OCI-LY7 (cell line): Measurements from ENCODE around the gene ABCA7. TPM values are rescaled to one million over a fixed set of nuclear protein-coding genes. Genes with fewer than 3 reads are reported as not detected.
A peak's percentile ranks its signal among the peaks of the same experiment; 100 is the strongest.

Experiments
- Bru-seq: library from RNA; stranded (reverse); fragments of 400-500 nt; gene quantifications from one replicate; lab custom pipeline; 2021; lab: Mats Ljungman, UMichigan
- BruChase-seq, 2 experiments: library from RNA; stranded (reverse); fragments of 400-500 nt; gene quantifications; one replicate each; lab custom pipeline; 2021; lab: Mats Ljungman, UMichigan
- BruUV-seq: library from RNA; stranded (reverse); fragments of 400-500 nt; replicated peaks from 2 replicates; lab custom pipeline; 2021; lab: Mats Ljungman, UMichigan
- CTCF ChIA-PET: fragments of 300-600 bp; sonication (Branson Sonifier 250); formaldehyde crosslinking; loops from one replicate; lab custom pipeline; 2022; ENCODE audit warnings: antibody characterized with exemption; ENCODE audit not compliant: unreplicated experiment; lab: Charles Lee
- POLR2A ChIA-PET: fragments of 300-600 bp; sonication (Branson Sonifier 250); formaldehyde crosslinking; loops from one replicate; lab custom pipeline; 2022; ENCODE audit warnings: antibody characterized with exemption; lab: Charles Lee
- DNase-seq: peaks from one replicate; pipeline ENCODE4 v3.0.0-alpha.2; 2015; ENCODE audit warnings: low spot score
- H2AFZ ChIP-seq: fragments of 200-600 bp; sonication (generic), shearing (Covaris generic); 2 replicates; pipeline ENCODE4 v1.6.1; 2014; ENCODE audit warnings: mild to moderate bottlenecking, antibody characterized with exemption, low read length, moderate library complexity
- H3K27ac ChIP-seq: fragments of 200-600 bp; sonication (generic); 2 replicates; pipeline ENCODE4 v1.5.1; 2014; ENCODE audit warnings: mixed run types, low read depth, mild to moderate bottlenecking, moderate library complexity, low read length, inconsistent platforms; ENCODE audit not compliant: poor library complexity, severe bottlenecking
- H3K36me3 ChIP-seq: fragments of 200-600 bp; sonication (generic); 2 replicates; pipeline ENCODE4 v1.6.1; 2014; ENCODE audit warnings: mild to moderate bottlenecking, antibody characterized with exemption, low read length, moderate library complexity, mixed read lengths; ENCODE audit not compliant: insufficient read depth
- H3K4me1 ChIP-seq: fragments of 200-600 bp; sonication (generic); 2 replicates; pipeline ENCODE4 v1.5.1; 2014; ENCODE audit warnings: mild to moderate bottlenecking, low read length; ENCODE audit not compliant: insufficient read depth, poor library complexity, severe bottlenecking
- H3K4me2 ChIP-seq: fragments of 200-600 bp; sonication (generic); 2 replicates; pipeline ENCODE4 v1.6.1; 2014; ENCODE audit warnings: mild to moderate bottlenecking, low read length
- H3K4me3 ChIP-seq: fragments of 200-600 bp; sonication (generic); 2 replicates; pipeline ENCODE4 v1.5.1; 2014; ENCODE audit warnings: mild to moderate bottlenecking, low read depth, low read length; ENCODE audit not compliant: poor library complexity, severe bottlenecking
- H3K79me2 ChIP-seq: fragments of 200-600 bp; sonication (generic); 2 replicates; pipeline ENCODE4 v1.6.1; 2016; ENCODE audit warnings: low read depth, mild to moderate bottlenecking, low read length, moderate library complexity, mixed read lengths; ENCODE audit not compliant: insufficient read depth
- H3K9me2 ChIP-seq: fragments of 200-600 bp; sonication (generic); 2 replicates; pipeline ENCODE4 v1.6.1; 2016; ENCODE audit warnings: mild to moderate bottlenecking, low read length, mixed read lengths; ENCODE audit not compliant: insufficient read depth
- H3K9me3 ChIP-seq: fragments of 200-600 bp; sonication (generic); 2 replicates; pipeline ENCODE4 v1.6.1; 2014; ENCODE audit warnings: mild to moderate bottlenecking, mixed run types, low read length, mixed read lengths
- H4K20me1 ChIP-seq: fragments of 200-600 bp; sonication (generic); 2 replicates; pipeline ENCODE4 v1.6.1; 2014; ENCODE audit warnings: mild to moderate bottlenecking, antibody characterized with exemption, low read length, moderate library complexity, mixed read lengths; ENCODE audit not compliant: insufficient read depth
- EZH2phosphoT487 ChIP-seq: fragments of 200-600 bp; sonication (generic); IDR thresholded peaks from 2 replicates; pipeline ENCODE4 v1.6.1; 2018; ENCODE audit warnings: low read depth, borderline replicate concordance, mild to moderate bottlenecking, mixed run types, antibody characterized with exemption, low read length, moderate library complexity, mixed read lengths
- intact Hi-C: fragments of 100-400 bp; cut with micrococcal nuclease; formaldehyde crosslinking; loops from one replicate; pipeline ENCODE4 v1.10.0; 2022; ENCODE audit not compliant: unreplicated experiment
- long read RNA-seq: library from polyadenylated mRNA; stranded (forward); transcript quantifications from one replicate; pipeline ENCODE4 v2.0.0, GENCODE V29; 2022
- total RNA-seq, 2 experiments: library from RNA; depleted of rRNA in 1 of 2; stranded (reverse); fragments of >200 nt in 1 of 2; shearing (Covaris generic) in 1 of 2; gene quantifications; 2 replicates each; pipeline ENCODE4 v1.2.3, GENCODE V29; 2014 to 2022
- TF ChIP-seq, protein P1 (sequence below): fragments of 200-600 bp; sonication (generic); conservative IDR thresholded peaks from 2 replicates; pipeline ENCODE4 v1.5.1; 2014; ENCODE audit warnings: mild to moderate bottlenecking, antibody characterized with exemption, low read length, moderate library complexity, mixed read lengths

Gene ABCA7, protein sequence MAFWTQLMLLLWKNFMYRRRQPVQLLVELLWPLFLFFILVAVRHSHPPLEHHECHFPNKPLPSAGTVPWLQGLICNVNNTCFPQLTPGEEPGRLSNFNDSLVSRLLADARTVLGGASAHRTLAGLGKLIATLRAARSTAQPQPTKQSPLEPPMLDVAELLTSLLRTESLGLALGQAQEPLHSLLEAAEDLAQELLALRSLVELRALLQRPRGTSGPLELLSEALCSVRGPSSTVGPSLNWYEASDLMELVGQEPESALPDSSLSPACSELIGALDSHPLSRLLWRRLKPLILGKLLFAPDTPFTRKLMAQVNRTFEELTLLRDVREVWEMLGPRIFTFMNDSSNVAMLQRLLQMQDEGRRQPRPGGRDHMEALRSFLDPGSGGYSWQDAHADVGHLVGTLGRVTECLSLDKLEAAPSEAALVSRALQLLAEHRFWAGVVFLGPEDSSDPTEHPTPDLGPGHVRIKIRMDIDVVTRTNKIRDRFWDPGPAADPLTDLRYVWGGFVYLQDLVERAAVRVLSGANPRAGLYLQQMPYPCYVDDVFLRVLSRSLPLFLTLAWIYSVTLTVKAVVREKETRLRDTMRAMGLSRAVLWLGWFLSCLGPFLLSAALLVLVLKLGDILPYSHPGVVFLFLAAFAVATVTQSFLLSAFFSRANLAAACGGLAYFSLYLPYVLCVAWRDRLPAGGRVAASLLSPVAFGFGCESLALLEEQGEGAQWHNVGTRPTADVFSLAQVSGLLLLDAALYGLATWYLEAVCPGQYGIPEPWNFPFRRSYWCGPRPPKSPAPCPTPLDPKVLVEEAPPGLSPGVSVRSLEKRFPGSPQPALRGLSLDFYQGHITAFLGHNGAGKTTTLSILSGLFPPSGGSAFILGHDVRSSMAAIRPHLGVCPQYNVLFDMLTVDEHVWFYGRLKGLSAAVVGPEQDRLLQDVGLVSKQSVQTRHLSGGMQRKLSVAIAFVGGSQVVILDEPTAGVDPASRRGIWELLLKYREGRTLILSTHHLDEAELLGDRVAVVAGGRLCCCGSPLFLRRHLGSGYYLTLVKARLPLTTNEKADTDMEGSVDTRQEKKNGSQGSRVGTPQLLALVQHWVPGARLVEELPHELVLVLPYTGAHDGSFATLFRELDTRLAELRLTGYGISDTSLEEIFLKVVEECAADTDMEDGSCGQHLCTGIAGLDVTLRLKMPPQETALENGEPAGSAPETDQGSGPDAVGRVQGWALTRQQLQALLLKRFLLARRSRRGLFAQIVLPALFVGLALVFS (N-terminal part only)
- total RNA-seq (2014; rRNA removed; shearing (Covaris generic)) (22.5 and 43.3 TPM in 2 replicates), total RNA-seq (2022) (66.6 and 74.4 TPM in 2 replicates), Bru-seq, nascent RNA (percentile 46 among the genes with signal in this experiment), BruChase-seq, experiment 1, labeled RNA remaining after a 6-hour chase (percentile 65 among the genes with signal in this experiment), BruChase-seq, experiment 2, labeled RNA remaining after a 2-hour chase (percentile 59 among the genes with signal in this experiment)
- long read RNA-seq, full-length matches to known transcripts: 7 of 73 reads
- long read RNA-seq, partial matches to known transcripts: 24 of 73 reads
- long read RNA-seq, other reads (novel, unspliced or antisense): 42 of 73 reads

DNA sequence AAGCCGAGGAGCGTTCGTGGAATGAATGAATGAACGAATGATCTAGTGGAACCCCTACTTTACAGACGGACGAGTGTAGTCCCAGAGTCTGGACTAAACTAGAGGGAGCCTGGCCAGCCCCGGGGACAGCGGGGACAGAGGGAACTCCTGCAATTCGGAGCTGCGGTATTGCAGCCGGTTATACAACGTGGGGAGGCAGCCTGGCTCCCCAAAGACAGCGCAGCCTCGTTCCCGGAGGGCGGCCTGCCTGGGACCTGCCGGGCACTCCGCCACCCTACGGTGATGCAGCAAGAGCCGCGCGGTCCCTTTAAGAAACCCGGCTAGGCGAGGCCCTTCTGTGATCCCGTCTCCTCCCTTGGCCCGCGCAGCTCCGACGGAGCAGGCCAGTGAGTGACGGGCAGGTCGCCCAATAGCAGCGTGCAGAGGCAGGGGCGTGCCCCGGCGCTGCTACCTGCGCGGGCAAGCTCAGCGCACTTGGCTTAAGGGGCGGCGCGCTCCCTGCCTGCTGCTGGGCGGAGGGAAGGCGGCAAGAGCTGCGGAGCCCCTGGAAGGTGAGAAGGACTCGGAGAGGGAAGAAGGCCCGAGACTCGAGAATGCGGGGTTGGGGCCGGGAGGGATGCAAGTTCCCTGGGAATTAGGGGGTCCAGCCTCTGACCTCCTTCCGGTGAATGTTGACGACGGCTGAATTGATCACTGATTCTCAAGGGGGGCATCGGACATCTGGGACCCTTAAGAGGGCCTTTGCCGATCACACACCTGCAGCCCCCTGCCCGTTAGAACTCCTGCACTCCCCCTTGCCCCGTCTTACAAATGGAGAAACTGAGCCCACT lies at the start of gene ABCA7:
Gene ABCA7, plus strand, starts transcription at position 462 of the 830 bp plus-strand sequence. CDS start 1,255 bp downstream, outside the sequence.
- Histone ChIP-seq H3K9me2 (no peaks in the 10 kb centered on the region), H3K4me1 (peaks cover 49% of the 10 kb centered on the region), H3K27ac (peak within 1 kb of the TSS; percentile 97), H3K4me3 (peak within 1 kb of the TSS; percentile 85), H4K20me1 (no peaks in the 10 kb centered on the region; the same call in 1 of the 2 replicates), H2AFZ (no peak within 1 kb of the TSS), H3K36me3 (peaks cover 22% of the 10 kb centered on the region), H3K79me2 (0 out of 2 replicates have a peak, but pooled peaks cover 5% of the 10 kb centered on the region), H3K4me2 (peak within 1 kb of the TSS; percentile 93), H3K9me3 (no peaks in the 10 kb centered on the region)
- intact Hi-C loops: loop anchor here (2.0 kb wide), 3 partner anchors 13 to 37 kb away; partner anchors contain the start of genes CNN2, RNU6-2 and TMEM259
- BruUV-seq: no TSS peak
- TF ChIP-seq EZH2phosphoT487: no peak
- TF ChIP-seq, protein P1, sequence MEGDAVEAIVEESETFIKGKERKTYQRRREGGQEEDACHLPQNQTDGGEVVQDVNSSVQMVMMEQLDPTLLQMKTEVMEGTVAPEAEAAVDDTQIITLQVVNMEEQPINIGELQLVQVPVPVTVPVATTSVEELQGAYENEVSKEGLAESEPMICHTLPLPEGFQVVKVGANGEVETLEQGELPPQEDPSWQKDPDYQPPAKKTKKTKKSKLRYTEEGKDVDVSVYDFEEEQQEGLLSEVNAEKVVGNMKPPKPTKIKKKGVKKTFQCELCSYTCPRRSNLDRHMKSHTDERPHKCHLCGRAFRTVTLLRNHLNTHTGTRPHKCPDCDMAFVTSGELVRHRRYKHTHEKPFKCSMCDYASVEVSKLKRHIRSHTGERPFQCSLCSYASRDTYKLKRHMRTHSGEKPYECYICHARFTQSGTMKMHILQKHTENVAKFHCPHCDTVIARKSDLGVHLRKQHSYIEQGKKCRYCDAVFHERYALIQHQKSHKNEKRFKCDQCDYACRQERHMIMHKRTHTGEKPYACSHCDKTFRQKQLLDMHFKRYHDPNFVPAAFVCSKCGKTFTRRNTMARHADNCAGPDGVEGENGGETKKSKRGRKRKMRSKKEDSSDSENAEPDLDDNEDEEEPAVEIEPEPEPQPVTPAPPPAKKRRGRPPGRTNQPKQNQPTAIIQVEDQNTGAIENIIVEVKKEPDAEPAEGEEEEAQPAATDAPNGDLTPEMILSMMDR: peak; percentile 27; the same call in 1 of the 2 replicates
- CTCF ChIA-PET: interaction anchor here (0.9 kb wide), 1 partner anchor 11 kb away, joined by 3 read pairs; no protein-coding TSS in a partner anchor
- POLR2A ChIA-PET: interaction anchor here (0.6 to 3.2 kb wide), 2 partner anchors 13 to 36 kb away, joined by 4 to 15 read pairs; partner anchors contain the start of gene CNN2
- peak; percentile 99 for DNase-seq

DNA sequence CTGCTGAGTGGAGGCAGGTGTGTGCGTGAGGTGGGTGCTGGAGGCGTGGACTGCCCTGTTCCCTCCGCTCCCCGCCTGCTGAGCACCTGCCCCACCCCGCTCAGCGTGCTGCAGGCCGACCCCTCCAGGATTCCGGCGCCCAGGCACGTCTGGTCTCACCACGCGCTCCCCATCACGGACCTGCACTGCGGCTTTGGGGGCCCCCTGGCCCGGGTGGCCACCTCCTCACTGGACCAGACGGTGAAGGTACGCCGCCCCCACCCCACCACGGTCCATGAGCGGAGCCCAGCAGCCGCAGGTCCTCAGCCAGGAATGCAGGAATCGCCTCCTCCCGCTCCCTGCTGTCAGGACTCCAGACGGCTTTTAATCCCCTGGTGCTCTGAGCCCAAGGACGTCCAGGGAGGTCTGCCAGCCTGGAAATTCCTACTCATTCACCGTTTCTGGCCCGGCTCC lies 49.8 kb upstream of the ABCA7 start:
- CTCF ChIA-PET: no interaction called here
- H3K9me3 ChIP-seq: no peaks in the 10 kb centered on the region
- no peak overlapping the region for H3K4me2 ChIP-seq
- no peak overlapping the region for H2AFZ ChIP-seq
- no peak overlapping the region for H3K27ac ChIP-seq
- H3K4me1 ChIP-seq: peaks cover 6% of the 10 kb centered on the region
- no peak overlapping the region for H3K4me3 ChIP-seq
- POLR2A ChIA-PET: interaction anchor here (0.6 kb wide), 1 partner anchor 189 kb away, joined by 3 read pairs; no protein-coding TSS in a partner anchor
- H3K79me2 ChIP-seq: peaks cover under 1% of the 10 kb centered on the region; the same call in 1 of the 2 replicates
- H3K9me2 ChIP-seq: no peaks in the 10 kb centered on the region
- no TSS peak for BruUV-seq
- intact Hi-C loops: no loop called here
- no peak for TF ChIP-seq EZH2phosphoT487
- TF ChIP-seq, protein P1: no peak
- no peak for DNase-seq
- no peaks in the 10 kb centered on the region for H4K20me1 ChIP-seq
- peaks cover 67% of the 10 kb centered on the region for H3K36me3 ChIP-seq
